NCI-H774 (cell line): ENCODE results near the gene PIK3C2G.

ENCODE experiments used
- DNase-seq: peaks from one replicate; lab custom pipeline; 2025; lab: John Stamatoyannopoulos, UW

Gene PIK3C2G

DNA sequence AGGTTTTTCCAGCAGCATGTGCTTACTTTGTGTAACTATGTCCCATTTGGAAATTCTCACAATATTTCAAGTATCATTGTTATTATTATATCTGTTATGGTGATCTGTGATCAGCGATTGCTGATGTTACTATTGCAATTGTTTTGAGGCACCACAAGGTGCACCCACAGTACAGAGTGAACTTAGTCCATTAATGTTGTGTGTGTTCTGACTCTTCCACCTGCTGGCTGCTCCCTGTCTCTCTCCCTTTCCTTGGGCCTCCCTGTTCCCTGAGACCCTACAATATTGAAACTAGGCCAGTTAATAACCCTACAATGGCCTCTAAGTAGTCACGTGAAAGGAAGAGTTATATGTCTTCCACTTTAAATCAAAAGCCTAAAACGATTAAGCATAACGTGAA, 153.9 kb downstream of the PIK3C2G start:
- DNase-seq: no peak

DNA sequence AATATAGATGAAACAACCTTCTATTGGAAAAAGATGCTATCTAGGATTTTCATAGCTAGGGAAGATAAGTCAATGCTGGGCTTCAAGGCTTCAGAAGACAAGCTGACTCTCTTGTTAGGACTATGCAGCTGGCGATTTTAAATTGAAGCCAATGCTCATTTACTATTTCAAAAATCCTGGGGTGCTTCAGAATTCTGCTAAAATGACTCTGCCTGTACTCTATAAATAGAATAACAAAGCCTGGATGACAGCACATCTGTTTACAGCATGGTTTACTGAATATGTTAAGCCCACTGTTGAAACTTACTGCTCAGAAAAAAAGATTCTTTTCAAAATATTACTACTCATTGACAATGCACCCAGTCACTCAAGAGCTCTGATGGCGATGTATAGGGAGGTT, 155.1 kb downstream of the PIK3C2G start:
- no peak for DNase-seq

DNA sequence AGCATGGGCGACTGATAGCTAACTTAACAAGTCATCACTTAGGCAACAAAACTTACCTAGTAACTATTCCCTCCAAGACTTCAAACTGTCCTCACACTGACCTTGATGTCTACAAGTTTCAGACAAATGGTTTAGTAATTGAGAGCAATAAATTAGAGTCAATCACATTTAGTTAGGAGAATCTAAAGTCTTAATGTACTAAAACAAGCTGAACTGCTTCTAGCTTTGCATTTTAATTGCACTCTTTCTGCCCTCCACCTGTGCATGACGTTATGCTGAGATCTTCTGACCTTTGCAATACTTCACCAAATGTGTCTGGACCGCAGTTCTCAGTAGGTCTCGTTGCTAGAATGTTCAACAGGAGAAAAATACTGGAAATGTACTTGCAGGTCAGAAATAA, 158.0 kb downstream of the PIK3C2G start:
- no peak for DNase-seq

DNA sequence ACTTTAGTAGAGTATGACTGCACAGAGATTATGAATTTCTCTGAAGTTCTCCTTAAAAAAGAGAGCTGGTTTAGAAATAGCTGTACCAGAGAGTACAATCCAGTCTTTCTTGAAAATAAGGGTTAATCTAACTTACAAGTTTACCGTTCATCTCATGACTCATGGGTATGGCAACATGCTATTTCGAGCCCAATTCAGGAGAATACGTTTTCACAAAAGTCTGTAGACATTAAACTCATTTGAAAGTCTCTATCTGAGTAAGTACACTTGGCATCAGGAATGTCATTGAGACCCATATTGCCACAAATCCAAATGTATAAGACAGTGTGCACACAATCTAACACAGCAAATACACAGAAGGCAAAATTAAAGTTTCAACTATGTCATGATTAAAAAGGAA, 160.5 kb downstream of the PIK3C2G start:
- no peak for DNase-seq

DNA sequence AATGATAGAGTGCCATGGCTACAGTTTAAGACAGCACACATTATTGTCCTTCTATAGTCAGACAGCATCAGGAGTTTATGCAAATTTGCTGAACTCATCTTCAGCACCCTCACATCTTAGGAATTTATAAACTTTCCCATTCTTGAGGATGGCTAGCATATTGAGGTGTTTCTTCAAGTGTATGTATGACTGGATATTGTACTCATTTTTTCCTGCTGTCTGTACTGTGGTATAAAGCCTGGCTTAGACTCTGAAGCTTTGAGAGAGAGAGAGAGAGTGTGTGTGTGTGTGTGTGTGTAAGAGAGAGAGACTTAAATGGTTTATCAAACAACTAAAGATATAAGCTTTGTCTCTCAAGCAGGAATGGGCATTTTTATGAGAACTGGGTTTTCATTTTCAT, 161.6 kb downstream of the PIK3C2G start:
- DNase-seq: no peak

DNA sequence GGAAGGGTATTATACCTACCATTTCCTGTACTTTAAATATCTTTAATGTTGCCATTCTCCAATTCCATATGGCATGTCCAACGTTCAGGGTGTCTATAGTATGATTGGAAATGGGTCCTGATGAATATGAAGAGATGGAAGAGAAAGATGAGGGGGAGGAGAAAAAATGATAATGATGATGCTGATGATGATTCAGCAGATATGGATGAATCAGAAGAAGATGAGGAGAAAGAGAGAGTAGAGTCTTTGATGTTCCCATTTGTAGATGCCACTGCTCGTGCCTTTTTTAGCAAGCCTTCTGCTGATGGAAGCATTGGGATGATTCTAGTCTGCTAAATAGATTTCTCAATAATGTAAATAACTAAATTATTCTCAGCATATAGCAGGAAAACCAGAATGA, 163.5 kb downstream of the PIK3C2G start:
- DNase-seq: no peak

DNA sequence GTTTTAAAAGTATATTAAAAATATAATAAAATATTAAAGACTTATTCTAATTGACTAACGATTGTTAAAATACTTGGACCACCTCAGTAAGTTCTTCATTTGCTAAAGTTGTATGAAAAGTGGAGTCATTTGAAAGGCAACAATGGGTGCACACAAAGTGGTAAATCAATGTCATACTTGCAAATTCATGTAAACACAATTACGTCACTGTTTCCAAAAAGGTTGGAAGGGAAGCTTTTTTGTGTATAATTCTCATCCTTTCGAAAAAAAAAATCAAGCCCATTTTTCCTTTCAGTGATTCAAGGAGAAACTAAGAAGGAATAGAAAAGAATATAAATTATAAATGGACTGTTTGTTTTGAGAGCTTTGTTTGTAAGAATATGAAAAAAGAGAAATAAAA, 166.2 kb downstream of the PIK3C2G start:
- no peak for DNase-seq

DNA sequence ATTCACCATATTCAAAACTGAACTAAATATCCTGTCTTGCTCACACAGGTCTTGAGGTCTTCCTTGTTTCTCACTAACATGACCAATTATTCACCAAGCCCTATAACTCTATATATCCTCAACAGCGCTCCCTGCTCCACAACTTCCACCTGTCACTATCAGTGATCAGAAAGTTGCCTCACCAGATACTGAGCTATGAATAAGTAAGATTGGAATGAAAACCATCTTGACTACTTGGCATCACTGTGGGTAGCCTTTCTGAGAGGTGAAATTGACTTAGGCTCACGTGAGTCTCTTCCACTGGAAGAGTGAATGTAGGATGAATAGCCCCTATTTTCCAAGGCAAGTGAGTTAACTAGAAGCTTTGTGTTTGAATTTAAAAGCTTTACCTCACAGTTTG, 167.1 kb downstream of the PIK3C2G start:
- DNase-seq: no peak

DNA sequence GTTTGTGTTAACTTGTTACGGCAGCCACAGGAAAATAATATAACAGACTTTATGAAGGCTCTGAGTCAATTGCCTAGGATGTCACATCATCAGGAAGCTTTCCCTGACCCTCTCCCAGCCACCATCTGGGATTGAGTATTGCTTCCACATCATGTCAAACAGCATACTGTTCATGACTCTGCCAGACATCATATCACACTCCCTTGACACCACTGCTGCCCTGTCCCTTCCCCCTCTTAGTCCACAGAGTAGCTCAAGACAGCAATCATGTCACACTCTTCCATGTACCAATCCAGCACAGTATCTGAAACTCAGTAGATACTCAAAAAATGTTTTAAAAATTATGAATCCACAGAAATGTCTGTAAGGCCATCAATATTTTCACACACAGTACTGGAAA, 168.0 kb downstream of the PIK3C2G start:
- DNase-seq: no peak

DNA sequence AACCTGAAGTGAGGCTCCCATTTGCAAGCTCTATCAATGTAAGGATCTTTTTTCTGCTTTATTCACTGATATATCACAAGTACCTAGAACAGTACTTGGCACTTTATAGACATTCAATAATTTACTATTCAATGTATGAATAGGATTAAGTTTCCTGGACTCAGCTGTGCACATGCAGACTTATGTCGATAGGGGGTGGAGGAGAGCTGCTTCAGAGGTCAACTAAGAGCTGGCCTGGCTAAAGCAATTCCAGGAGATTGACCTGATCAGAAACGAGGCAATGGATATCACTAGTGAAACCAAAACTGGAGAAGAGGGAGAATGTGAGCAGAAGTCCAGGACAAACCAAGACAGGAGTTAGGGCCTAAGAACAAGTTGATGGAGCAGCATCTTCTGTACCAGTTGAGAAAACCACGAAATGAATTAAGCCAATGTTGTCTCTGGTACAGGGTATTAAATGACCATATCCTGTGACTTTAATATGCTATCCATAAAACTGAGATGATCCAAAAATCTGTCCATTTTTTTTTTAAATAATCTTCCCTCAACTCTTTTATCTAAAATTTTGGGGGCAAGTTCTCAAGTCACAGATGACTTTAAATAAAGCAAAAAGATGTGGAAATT, 169.2 kb downstream of the PIK3C2G start:
- no peak for DNase-seq

DNA sequence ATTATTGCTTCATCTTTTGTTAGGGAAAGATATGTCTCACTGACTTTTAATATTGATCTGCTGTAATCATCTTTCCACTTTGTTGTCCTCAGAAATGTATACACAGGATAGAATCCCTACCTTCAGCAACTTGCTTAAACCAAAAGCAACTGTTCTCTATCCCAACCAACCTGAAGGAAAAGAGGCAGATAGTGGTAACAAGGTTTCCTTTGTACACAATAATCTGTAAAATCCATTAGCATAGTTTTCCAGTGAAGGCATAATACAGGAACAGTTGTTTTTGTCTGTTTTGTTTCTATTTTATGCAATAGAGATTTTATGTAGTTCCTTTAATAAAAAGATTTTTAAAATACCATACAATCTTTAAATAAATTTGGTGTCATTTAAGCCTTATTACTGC, 170.5 kb downstream of the PIK3C2G start:
- no peak for DNase-seq

DNA sequence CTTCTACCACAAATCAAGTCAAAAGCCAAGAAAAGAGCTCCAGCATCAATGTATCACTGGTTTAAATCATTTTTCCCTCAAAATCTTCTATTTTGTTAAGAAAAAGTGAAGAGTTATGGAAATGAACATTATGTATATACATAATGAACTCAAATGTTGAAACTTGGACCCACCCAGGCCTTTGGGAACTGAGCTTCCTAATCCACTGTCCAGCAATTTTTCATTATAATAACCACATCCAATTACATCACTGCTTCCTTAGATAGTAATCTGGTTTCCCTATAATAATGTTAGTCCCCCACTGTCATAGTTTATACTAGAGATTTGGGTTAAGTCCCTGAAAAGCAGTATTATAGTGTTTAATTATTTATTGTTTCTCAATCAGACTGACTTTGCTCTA, 170.9 kb downstream of the PIK3C2G start:
- no peak for DNase-seq

DNA sequence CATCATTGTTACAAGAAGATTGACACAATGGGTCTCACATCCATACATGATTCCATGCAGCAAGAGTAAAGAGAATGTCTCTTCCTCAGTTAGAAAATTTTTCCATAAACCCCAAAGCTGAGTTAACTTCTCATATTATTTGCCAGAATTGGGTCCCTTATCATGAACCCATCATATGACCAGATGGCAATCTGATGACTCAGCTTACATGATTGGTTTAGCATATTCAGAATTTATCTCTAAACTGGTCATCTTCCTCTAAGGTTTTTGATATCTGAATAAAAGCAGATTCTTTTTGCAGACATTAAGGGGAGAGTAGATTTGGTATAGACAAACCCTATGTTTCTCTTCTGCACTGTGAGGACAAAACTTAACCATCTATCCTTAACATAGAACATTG, 174.9 kb downstream of the PIK3C2G start:
- no peak for DNase-seq

DNA sequence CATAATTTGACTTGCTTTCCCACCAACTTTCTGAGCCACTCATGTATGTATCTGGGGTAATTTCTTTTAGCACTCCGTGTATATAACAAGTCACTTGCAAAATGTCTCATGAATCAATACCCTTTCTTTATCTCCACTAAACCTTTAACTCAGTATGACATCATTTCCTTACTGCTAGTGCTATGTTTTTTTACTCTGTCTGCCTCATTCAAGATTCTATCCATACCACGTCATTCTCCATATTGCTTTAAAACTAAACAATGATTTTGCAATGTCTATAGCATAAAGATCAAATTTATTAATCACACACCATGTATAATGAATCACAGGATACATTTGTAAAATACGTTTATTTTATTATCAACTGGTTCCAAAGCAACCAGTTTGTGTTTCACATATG, 178.2 kb downstream of the PIK3C2G start:
- no peak for DNase-seq

DNA sequence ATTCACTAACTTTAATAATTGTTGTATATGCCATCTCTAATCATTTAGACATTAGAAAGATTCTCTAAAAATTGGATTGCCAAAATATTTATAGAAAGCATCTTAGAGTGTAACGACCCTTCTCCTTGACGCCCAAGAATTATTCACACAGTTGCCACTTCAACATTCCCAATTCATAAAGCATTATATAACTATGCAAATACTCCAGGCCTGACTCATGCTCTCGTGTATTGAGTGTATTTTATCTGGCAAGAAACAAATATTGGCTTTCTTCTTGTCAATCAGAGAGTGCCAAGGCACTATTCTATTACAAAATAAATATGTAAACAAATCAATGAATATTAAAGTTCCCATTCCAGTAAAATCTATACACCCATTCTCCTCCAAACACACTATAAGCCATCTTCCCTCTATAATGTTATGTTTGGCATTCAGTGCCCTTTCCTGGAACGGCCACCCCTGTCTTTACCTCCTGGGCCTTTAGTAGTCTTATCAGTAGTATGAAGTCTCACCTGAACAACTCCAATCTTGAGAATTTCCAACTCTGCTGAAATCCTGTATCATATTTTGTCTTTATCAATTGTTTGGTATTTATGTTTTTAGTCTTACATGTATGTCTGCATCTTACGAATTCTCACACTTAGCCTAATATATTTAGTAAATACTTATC, 182.6 kb downstream of the PIK3C2G start:
- DNase-seq: no peak

DNA sequence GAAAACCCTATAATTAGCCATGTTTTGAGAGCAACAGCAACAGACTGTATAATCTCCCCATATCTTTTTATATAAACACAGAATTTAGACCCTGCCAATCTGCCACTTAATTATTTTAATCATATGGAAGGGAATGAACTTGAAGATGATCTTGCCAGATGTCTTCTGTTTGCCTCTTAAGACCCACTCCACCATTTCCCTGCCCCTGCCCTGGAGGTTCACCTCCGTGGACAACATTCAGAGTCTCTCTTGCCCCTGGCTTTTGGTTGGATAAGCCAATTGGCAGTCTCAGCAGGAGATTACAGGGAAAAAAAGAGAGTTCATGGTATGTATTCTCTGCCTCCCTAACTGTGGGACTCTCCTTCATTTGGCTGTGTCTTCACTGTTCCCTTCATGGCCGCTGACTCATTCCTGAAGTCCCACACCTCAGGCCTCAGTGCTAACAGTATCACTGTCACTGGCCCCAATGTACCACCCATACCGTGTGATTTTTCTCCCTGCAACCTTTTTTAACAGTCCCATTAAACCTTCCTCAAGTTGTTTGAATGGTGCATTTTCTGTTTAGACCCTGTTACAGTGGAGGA, 184.8 kb downstream of the PIK3C2G start:
- no peak for DNase-seq

DNA sequence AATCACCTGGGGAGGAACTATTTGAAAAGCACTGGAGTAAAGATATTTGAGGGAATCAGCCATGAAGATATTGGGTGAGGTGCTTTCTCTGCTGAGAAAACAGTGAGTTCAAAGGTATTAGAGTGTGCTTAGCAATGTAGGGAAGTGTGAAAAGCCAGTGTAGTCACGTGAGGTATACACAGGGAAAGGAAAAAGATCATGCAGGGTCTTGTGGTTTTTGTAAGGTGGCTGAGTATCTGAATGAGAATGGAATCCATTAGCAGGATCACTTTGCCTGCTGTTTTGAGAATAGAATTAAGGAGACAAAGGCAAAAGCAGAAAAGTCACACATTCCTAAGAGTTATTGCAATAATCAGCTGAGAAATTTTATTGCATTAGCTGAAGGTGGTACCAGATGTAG, 193.0 kb downstream of the PIK3C2G start:
- no peak for DNase-seq

DNA sequence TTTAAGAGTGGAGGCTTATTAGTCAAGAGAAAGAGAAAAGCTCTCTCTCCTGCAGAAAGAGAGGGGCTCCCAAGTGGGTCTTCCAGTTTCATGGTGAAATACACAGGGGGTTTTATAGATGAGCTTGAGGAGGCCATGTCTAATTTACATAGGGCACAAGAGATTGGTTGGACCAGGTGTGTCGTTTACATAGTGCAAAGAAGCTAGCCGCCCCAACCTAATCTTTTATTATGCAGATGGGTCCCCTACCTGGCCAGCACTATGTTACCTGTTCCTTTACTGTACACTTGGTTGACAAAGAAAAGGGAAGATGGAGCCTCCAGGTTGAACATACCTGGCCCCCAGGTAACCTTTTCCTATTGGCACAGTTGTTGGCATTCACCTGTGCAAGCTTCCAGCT, 195.0 kb downstream of the PIK3C2G start:
- no peak for DNase-seq

DNA sequence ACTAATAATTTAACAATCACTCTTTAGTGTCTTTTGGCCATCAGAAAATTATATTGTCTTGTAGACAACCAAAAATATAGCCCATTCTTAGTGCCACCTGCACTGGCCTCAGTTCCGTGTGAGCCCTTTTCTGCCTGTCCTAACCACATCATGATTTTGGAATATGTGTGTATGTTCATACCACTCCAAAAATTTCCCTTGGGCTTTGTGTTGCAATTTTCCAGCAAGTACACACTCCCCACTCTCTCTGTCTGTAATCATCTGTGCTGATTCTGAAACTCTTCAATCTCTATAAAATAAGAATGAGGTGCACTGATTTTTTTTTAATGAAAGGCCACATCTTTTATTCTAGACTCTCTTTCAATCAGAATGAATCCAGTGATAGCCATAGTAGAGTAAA, 196.0 kb downstream of the PIK3C2G start:
- no peak for DNase-seq

DNA sequence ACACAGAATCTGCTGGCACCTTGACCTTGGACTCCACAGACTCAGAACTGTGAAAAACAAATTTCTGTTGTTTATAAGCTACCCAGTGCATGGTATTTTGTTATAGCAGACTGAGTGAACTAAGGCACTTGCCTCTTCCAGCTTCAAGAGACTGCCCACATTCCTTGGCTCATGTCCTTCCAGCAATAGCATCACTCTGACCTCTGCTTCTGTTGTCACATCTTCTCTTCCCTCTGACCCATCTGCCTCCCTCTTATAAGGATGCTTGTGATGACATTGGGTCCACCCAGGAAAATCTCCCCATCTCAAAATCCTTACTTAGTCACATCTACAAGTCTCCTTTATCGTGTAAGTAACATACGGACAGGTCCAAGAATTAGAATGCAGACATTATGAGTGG, 200.4 kb downstream of the PIK3C2G start:
- no peak for DNase-seq

DNA sequence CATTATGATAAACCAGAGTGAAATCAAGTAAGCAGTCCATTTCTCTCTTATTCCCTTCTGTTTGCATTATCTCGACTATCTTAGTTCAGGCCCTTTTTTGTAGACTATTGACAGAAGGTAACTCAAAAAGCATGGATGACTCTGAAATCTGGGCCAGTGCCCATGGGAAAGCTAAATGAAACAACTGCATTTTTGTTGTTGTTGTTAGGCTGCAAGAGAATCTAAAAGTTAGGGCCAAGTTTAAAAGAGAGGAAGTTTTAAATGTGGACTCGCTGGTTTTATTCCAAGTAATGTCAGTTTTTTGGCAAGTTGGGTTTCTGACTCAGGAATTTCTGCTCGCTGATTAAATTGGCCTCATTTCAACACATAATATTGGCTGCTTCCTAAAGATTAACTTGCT, 201.1 kb downstream of the PIK3C2G start:
- DNase-seq: no peak

DNA sequence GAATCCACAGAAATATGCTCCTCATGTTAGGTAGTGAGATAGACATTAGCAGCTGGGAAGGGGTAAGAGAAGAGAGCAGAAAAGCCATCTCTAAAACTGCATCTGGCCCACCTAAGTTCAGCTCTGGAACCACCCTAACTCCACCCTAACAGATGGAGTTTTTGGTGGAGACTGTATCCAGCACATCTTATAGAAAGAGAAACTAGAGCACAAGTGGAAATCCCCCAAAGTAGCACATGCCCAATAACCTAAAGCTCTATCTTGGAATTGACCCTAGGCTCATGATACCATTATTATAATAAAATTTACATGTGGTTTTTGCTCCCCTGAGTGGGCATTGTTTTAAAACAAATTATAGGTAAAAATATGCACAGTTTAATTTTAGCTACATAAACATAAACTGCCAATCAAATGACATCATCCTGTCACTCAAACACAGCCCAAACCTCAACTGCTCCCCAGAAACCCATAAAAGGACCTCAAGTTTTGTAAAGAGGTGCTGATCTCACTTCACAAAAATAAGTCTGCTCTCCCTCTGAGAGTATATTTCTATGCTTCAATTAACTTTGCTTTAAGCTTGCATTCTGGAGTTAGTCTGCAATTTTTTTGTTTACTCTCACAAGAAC, 206.4 kb downstream of the PIK3C2G start:
- no peak for DNase-seq
